Loucy (cell line): ENCODE data around the gene CREB1.

Source experiments
- EZH2phosphoT487 ChIP-seq: fragments of 200-600 bp; IDR thresholded peaks from 2 replicates; pipeline ENCODE4 v1.6.1; 2018; ENCODE audit warnings: antibody characterized with exemption, mild to moderate bottlenecking, moderate library complexity, borderline replicate concordance
- TF ChIP-seq, protein P1 (sequence below): fragments of 200-600 bp; sonication (generic); conservative IDR thresholded peaks from 2 replicates; pipeline ENCODE4 v1.5.1; 2014; ENCODE audit warnings: mild to moderate bottlenecking, antibody characterized with exemption, low read length

DNA sequence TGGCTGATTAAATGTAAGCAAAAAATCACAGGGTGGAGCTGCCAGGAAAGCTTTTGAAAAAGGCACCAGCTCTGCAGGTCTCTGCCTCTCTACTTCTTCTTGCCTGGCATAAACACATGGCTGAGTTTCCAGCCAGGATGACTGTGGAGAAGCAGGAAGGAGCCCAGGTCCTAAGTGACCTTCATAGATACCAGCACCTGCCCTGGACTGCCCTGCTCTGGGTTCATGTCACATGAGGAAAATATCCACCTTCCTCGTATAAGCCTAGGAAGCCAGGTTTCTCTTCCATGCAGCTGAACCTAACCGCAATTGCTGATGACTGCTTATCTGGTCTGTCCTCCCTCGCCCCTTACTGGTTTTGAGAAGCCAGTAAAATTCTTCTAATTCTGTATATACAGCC lies 47.8 kb upstream of the CREB1 start:
- TF ChIP-seq, protein P1, sequence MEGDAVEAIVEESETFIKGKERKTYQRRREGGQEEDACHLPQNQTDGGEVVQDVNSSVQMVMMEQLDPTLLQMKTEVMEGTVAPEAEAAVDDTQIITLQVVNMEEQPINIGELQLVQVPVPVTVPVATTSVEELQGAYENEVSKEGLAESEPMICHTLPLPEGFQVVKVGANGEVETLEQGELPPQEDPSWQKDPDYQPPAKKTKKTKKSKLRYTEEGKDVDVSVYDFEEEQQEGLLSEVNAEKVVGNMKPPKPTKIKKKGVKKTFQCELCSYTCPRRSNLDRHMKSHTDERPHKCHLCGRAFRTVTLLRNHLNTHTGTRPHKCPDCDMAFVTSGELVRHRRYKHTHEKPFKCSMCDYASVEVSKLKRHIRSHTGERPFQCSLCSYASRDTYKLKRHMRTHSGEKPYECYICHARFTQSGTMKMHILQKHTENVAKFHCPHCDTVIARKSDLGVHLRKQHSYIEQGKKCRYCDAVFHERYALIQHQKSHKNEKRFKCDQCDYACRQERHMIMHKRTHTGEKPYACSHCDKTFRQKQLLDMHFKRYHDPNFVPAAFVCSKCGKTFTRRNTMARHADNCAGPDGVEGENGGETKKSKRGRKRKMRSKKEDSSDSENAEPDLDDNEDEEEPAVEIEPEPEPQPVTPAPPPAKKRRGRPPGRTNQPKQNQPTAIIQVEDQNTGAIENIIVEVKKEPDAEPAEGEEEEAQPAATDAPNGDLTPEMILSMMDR: no peak
- TF ChIP-seq EZH2phosphoT487: no peak
